Stimulated activated CD4-positive, alpha-beta T cell treated with anti-CD3 and anti-CD28 coated beads, Interleukin-12 subunit alpha, Interleukin-12 subunit beta, amount 100 ng/mL, for 4 hours (primary cell): Measurements from ENCODE around the gene NEK6.
A peak's percentile ranks its signal among the peaks of the same experiment; 100 is the strongest.

Source experiments
- DNase-seq: peaks from one replicate; pipeline ENCODE4 v3.0.0-alpha.2; 2020

NEK6 gene

GRCh38 chr9:124257844-124258606, at the start of gene NEK6:
NEK6 (plus strand) TSS chr9:124257949; CDS start chr9:124301965, 44,016 bp downstream.
- peak; percentile 29 for DNase-seq

- no peak for DNase-seq
These were observed 49.2 kb upstream of the NEK6 start for GRCh38 chr9:124208571-124208970.

GRCh38 chr9:124209279-124209678, 48.5 kb upstream of the NEK6 start:
- no peak for DNase-seq

- no peak for DNase-seq
These were observed 48.0 kb upstream of the NEK6 start for GRCh38 chr9:124209774-124210173.

GRCh38 chr9:124210697-124211096, 47.1 kb upstream of the NEK6 start:
- DNase-seq, result no peak

- DNase-seq, result no peak
These were observed 45.2 kb upstream of the NEK6 start for GRCh38 chr9:124212381-124213050.

GRCh38 chr9:124213396-124213795, 44.4 kb upstream of the NEK6 start:
- DNase-seq, result no peak

- DNase-seq, result no peak
These were observed 43.6 kb upstream of the NEK6 start for GRCh38 chr9:124214116-124214515.

- DNase-seq, result no peak
These were observed 43.0 kb upstream of the NEK6 start for GRCh38 chr9:124214596-124215367.

GRCh38 chr9:124215368-124215910, 42.3 kb upstream of the NEK6 start:
- DNase-seq, result no peak

GRCh38 chr9:124215956-124216355, 41.8 kb upstream of the NEK6 start:
- no peak for DNase-seq

- peak; percentile 46 for DNase-seq
These were observed 41.1 kb upstream of the NEK6 start for GRCh38 chr9:124216474-124217176.

GRCh38 chr9:124217836-124218437, 39.8 kb upstream of the NEK6 start:
- DNase-seq, result no peak

- DNase-seq, result no peak
These were observed 39.2 kb upstream of the NEK6 start for GRCh38 chr9:124218438-124218982.

GRCh38 chr9:124218987-124219461, 38.7 kb upstream of the NEK6 start:
- DNase-seq, result no peak

GRCh38 chr9:124220946-124221451, 36.8 kb upstream of the NEK6 start:
- DNase-seq, result no peak

GRCh38 chr9:124221676-124222075, 36.1 kb upstream of the NEK6 start:
- DNase-seq, result no peak

- DNase-seq, result no peak
These were observed 35.6 kb upstream of the NEK6 start for GRCh38 chr9:124222109-124222508.

GRCh38 chr9:124222918-124223720, 34.6 kb upstream of the NEK6 start:
- DNase-seq, result no peak

GRCh38 chr9:124225945-124226344, 31.8 kb upstream of the NEK6 start:
- DNase-seq, result no peak

- no peak for DNase-seq
These were observed 29.2 kb upstream of the NEK6 start for GRCh38 chr9:124228516-124228915.
